ENCODE measurements around the gene TUBG1. TPM values are rescaled to one million over a fixed set of nuclear protein-coding genes. Genes with fewer than 3 reads are reported as not detected.

The TUBG1 gene
- total RNA-seq, 2 donors from 2014 or later: 59.1 to 99.4 TPM

- Mint-ChIP-seq H3K4me1 (ENCODE audit: low read depth in 2 of 2) (peaks cover 27 to 32% of the 10 kb centered on the region in 2 donors), H3K36me3 (peaks cover 9% of the 10 kb centered on the region)
- no peak for ATAC-seq
Measured at GRCh38 chr17:42568341-42569111, 41.0 kb upstream of the TUBG1 start.

GRCh38 chr17:42571435-42572225 is 37.9 kb upstream of the TUBG1 start:
- H3K27me3 Mint-ChIP-seq: no peaks in the 10 kb centered on the region
- peaks cover 33% of the 10 kb centered on the region in 2 donors for H3K4me1 Mint-ChIP-seq (ENCODE audit: low read depth in 2 of 2)
- DNase-seq (ENCODE audit: low spot score) (no peak), ATAC-seq (no peak)
- H3K4me3 Mint-ChIP-seq: no peak overlapping the region
- H3K27ac Mint-ChIP-seq: peak overlapping the region in 1 of 2 donors; percentile 47
- no peaks in the 10 kb centered on the region for H3K9me3 Mint-ChIP-seq
- peaks cover 23% of the 10 kb centered on the region for H3K36me3 Mint-ChIP-seq

More at GRCh38 chr17:42568341-42569111, 41.0 kb upstream of the TUBG1 start:
- no peak for DNase-seq (ENCODE audit: low spot score)
- H3K9me3 Mint-ChIP-seq: no peaks in the 10 kb centered on the region
- no peaks in the 10 kb centered on the region for H3K27me3 Mint-ChIP-seq
- peak overlapping the region; percentile 96 for H3K4me3 Mint-ChIP-seq
- peak overlapping the region; percentile 87 to 97 for H3K27ac Mint-ChIP-seq

- peak overlapping the region; percentile 41 to 63 for H3K27ac Mint-ChIP-seq
- DNase-seq (ENCODE audit: low spot score): no peak
- no peaks in the 10 kb centered on the region for H3K9me3 Mint-ChIP-seq
- H3K4me3 Mint-ChIP-seq: no peak overlapping the region
- peaks cover 27% of the 10 kb centered on the region for H3K36me3 Mint-ChIP-seq
- no peaks in the 10 kb centered on the region for H3K27me3 Mint-ChIP-seq
- peaks cover 38 to 39% of the 10 kb centered on the region in 2 donors for H3K4me1 Mint-ChIP-seq (ENCODE audit: low read depth in 2 of 2)
- ATAC-seq: no peak
Measured at GRCh38 chr17:42573095-42573494, 36.4 kb upstream of the TUBG1 start.

GRCh38 chr17:42574463-42574862 is 35.0 kb upstream of the TUBG1 start:
- ATAC-seq: no peak
- Mint-ChIP-seq H3K4me3 (no peak overlapping the region), H3K4me1 (ENCODE audit: low read depth in 2 of 2) (peaks cover 35 to 42% of the 10 kb centered on the region in 2 donors)

GRCh38 chr17:42577140-42577531 is 32.3 kb upstream of the TUBG1 start:
- H3K4me3 Mint-ChIP-seq: peak overlapping the region; percentile 100
- H3K4me1 Mint-ChIP-seq (ENCODE audit: low read depth in 2 of 2): peaks cover 40% of the 10 kb centered on the region in 2 donors
- DNase-seq (ENCODE audit: low spot score) (no peak), ATAC-seq (peak in 1 of 2 donors; percentile 3)
- H3K27ac Mint-ChIP-seq: peak overlapping the region; percentile 92 to 97
- no peaks in the 10 kb centered on the region for H3K27me3 Mint-ChIP-seq
- H3K36me3 Mint-ChIP-seq: peaks cover 27% of the 10 kb centered on the region
- H3K9me3 Mint-ChIP-seq: no peaks in the 10 kb centered on the region

More at GRCh38 chr17:42574463-42574862, 35.0 kb upstream of the TUBG1 start:
- Mint-ChIP-seq H3K36me3 (peaks cover 27% of the 10 kb centered on the region), H3K27me3 (no peaks in the 10 kb centered on the region), H3K9me3 (no peaks in the 10 kb centered on the region), H3K27ac (no peak overlapping the region)
- DNase-seq (ENCODE audit: low spot score): no peak

- Mint-ChIP-seq H3K4me3 (peak within 1 kb of the TSS; percentile 100), H3K9me3 (no peaks in the 10 kb centered on the region), H3K36me3 (peaks cover 26% of the 10 kb centered on the region), H3K27me3 (no peaks in the 10 kb centered on the region), H3K4me1 (ENCODE audit: low read depth in 2 of 2) (peaks cover 39 to 40% of the 10 kb centered on the region in 2 donors), H3K27ac (peak within 1 kb of the TSS; percentile 92 to 97)
- ATAC-seq: peak; percentile 98
- DNase-seq (ENCODE audit: low spot score): peak; percentile 96
Measured at GRCh38 chr17:42577532-42578281, 31.8 kb upstream of the TUBG1 start, which contains the start of gene PSMC3IP. Gene PSMC3IP, minus strand, starts transcription at chr17:42577729. Its CDS starts 43 bp downstream, at chr17:42577686.

- H3K27ac Mint-ChIP-seq: peak overlapping the region; percentile 92 to 97
- peaks cover 35 to 36% of the 10 kb centered on the region in 2 donors for H3K4me1 Mint-ChIP-seq (ENCODE audit: low read depth in 2 of 2)
- peak overlapping the region; percentile 100 for H3K4me3 Mint-ChIP-seq
- no peaks in the 10 kb centered on the region for H3K27me3 Mint-ChIP-seq
- DNase-seq (ENCODE audit: low spot score) (peak; percentile 63), ATAC-seq (peak; percentile 46 to 57)
- H3K9me3 Mint-ChIP-seq: no peaks in the 10 kb centered on the region
- H3K36me3 Mint-ChIP-seq: peaks cover 24% of the 10 kb centered on the region
Measured at GRCh38 chr17:42578282-42578869, 31.1 kb upstream of the TUBG1 start.

GRCh38 chr17:42579794-42580551 is 29.5 kb upstream of the TUBG1 start:
- peaks cover 18% of the 10 kb centered on the region for H3K36me3 Mint-ChIP-seq
- H3K27me3 Mint-ChIP-seq: no peaks in the 10 kb centered on the region
- H3K4me1 Mint-ChIP-seq (ENCODE audit: low read depth in 2 of 2): peaks cover 32 to 34% of the 10 kb centered on the region in 2 donors
- no peaks in the 10 kb centered on the region for H3K9me3 Mint-ChIP-seq
- no peak for ATAC-seq
- DNase-seq (ENCODE audit: low spot score): no peak
- H3K27ac Mint-ChIP-seq: peak overlapping the region; percentile 26 to 38
- H3K4me3 Mint-ChIP-seq: peak overlapping the region; percentile 54

- Mint-ChIP-seq H3K4me3 (no peak overlapping the region), H3K36me3 (peaks cover 10% of the 10 kb centered on the region), H3K4me1 (ENCODE audit: low read depth in 2 of 2) (peaks cover 16 to 22% of the 10 kb centered on the region in 2 donors), H3K27me3 (no peaks in the 10 kb centered on the region), H3K27ac (no peak overlapping the region), H3K9me3 (no peaks in the 10 kb centered on the region)
- DNase-seq (ENCODE audit: low spot score): no peak
- ATAC-seq: no peak
Measured at GRCh38 chr17:42581744-42582270, 27.7 kb upstream of the TUBG1 start.

- H3K27ac Mint-ChIP-seq: no peak overlapping the region
- H3K27me3 Mint-ChIP-seq: no peaks in the 10 kb centered on the region
- peaks cover 18% of the 10 kb centered on the region for H3K36me3 Mint-ChIP-seq
- peaks cover under 1 to 2% of the 10 kb centered on the region in 2 donors for H3K4me1 Mint-ChIP-seq (ENCODE audit: low read depth in 2 of 2)
- no peaks in the 10 kb centered on the region for H3K9me3 Mint-ChIP-seq
- no peak for DNase-seq (ENCODE audit: low spot score)
- no peak for ATAC-seq
- no peak overlapping the region for H3K4me3 Mint-ChIP-seq
Measured at GRCh38 chr17:42584880-42585279, 24.6 kb upstream of the TUBG1 start.

- H3K4me1 Mint-ChIP-seq (ENCODE audit: low read depth in 2 of 2): peaks cover 0 to 2% of the 10 kb centered on the region in 2 donors
- no peaks in the 10 kb centered on the region for H3K9me3 Mint-ChIP-seq
- no peaks in the 10 kb centered on the region for H3K27me3 Mint-ChIP-seq
- no peak for DNase-seq (ENCODE audit: low spot score)
- peaks cover 19% of the 10 kb centered on the region for H3K36me3 Mint-ChIP-seq
- H3K27ac Mint-ChIP-seq: no peak overlapping the region
- peak in 1 of 2 donors; percentile 6 for ATAC-seq
- H3K4me3 Mint-ChIP-seq: no peak overlapping the region
Measured at GRCh38 chr17:42585353-42585752, 24.1 kb upstream of the TUBG1 start.

- peaks cover 19% of the 10 kb centered on the region for H3K36me3 Mint-ChIP-seq
- ATAC-seq (no peak), DNase-seq (ENCODE audit: low spot score) (no peak)
- peaks cover 0 to 2% of the 10 kb centered on the region in 2 donors for H3K4me1 Mint-ChIP-seq (ENCODE audit: low read depth in 2 of 2)
- H3K4me3 Mint-ChIP-seq: no peak overlapping the region
- no peaks in the 10 kb centered on the region for H3K9me3 Mint-ChIP-seq
- H3K27me3 Mint-ChIP-seq: no peaks in the 10 kb centered on the region
- no peak overlapping the region for H3K27ac Mint-ChIP-seq
Measured at GRCh38 chr17:42586514-42587230, 22.8 kb upstream of the TUBG1 start.
